HepG2 (cell line): ENCODE measurements around the gene PSMD1.

Source experiments
- CBX2 ChIP-seq, 2 experiments: fragments of 200-600 bp in 1 of 2; sonication (generic); formaldehyde crosslinking in 1 of 2; IDR thresholded peaks; 2 replicates each; pipeline versions ENCODE4 v1.7.0 to v1.8.1; 2018 to 2022; ENCODE audit warnings: low read depth in 2 of 2, low read length in 1 of 2, mild to moderate bottlenecking in 1 of 2, missing genetic modification reagents in 1 of 2
- CTCF ChIP-seq: sonication (generic); formaldehyde crosslinking; IDR thresholded peaks from 2 replicates; pipeline ENCODE4 v1.5.0; 2020; ENCODE audit warnings: mild to moderate bottlenecking, missing genetic modification reagents, moderate library complexity
- RAD21 ChIP-seq: fragments of 450-650 bp; formaldehyde crosslinking; IDR thresholded peaks from 2 replicates; pipeline ENCODE4 v1.5.0; 2020; ENCODE audit warnings: mild to moderate bottlenecking

- no peak for TF ChIP-seq CTCF
- TF ChIP-seq CBX2 (IDR thresholded peaks at IDR 0.05; ENCODE audit: low read depth, low read length): no peak
- no peak for TF ChIP-seq CBX2 (CRISPR knock-in tag; IDR thresholded peaks at IDR 0.05; ENCODE audit: low read depth)
- peak; percentile 44 for TF ChIP-seq RAD21 (CRISPR knock-in tag)
Measured at GRCh38 chr2:231037202-231037730, 19.4 kb upstream of the PSMD1 start, which contains the start of gene C2orf72.
